Ureter (tissue), 1 donor: ENCODE data around the gene LLGL2. TPM values are rescaled to one million over a fixed set of nuclear protein-coding genes. Genes with fewer than 3 reads are reported as not detected.
A peak's percentile ranks its signal among the peaks of the same experiment; 100 is the strongest.

ENCODE experiments used
- DNase-seq: peaks from one replicate; pipeline ENCODE4 v3.0.0-alpha.2; 2020; ENCODE audit warnings: low spot score
- total RNA-seq: library from RNA; stranded (reverse); gene quantifications from one replicate; pipeline ENCODE4 v1.2.4, GENCODE V29; 2023
- donor health status: DM: yes; HTN: yes; CAD: no.

Gene LLGL2
- total RNA-seq, 1 donor from 2014 or later = 94.0 TPM

- DNase-seq = no peak
These were observed 24.6 kb downstream of the LLGL2 start for GRCh38 chr17:75550139-75550465.

- DNase-seq = no peak
These were observed 25.8 kb downstream of the LLGL2 start for GRCh38 chr17:75551266-75551665.

- DNase-seq = no peak
These were observed 27.2 kb downstream of the LLGL2 start for GRCh38 chr17:75552425-75553294.

GRCh38 chr17:75553295-75554110 lies 28.0 kb downstream of the LLGL2 start:
- DNase-seq = no peak

GRCh38 chr17:75555679-75556153 lies 30.2 kb downstream of the LLGL2 start:
- no peak for DNase-seq

GRCh38 chr17:75557075-75557851 lies 31.8 kb downstream of the LLGL2 start:
- DNase-seq = peak; percentile 68

GRCh38 chr17:75557852-75558665 lies 32.6 kb downstream of the LLGL2 start:
- DNase-seq = no peak

- DNase-seq = no peak
These were observed 33.4 kb downstream of the LLGL2 start for GRCh38 chr17:75558666-75559530.

- no peak for DNase-seq
These were observed 34.5 kb downstream of the LLGL2 start for GRCh38 chr17:75559958-75560533.

GRCh38 chr17:75561927-75562603 lies 36.6 kb downstream of the LLGL2 start:
- no peak for DNase-seq

GRCh38 chr17:75563063-75563758 lies 37.7 kb downstream of the LLGL2 start:
- no peak for DNase-seq

GRCh38 chr17:75564195-75564594 lies 38.7 kb downstream of the LLGL2 start:
- no peak for DNase-seq

- DNase-seq = no peak
These were observed 39.6 kb downstream of the LLGL2 start for GRCh38 chr17:75565066-75565465.

GRCh38 chr17:75565618-75566017 lies 40.1 kb downstream of the LLGL2 start:
- DNase-seq = no peak

- DNase-seq = no peak
These were observed 40.9 kb downstream of the LLGL2 start for GRCh38 chr17:75566416-75566815.

- DNase-seq = no peak
These were observed 41.3 kb downstream of the LLGL2 start for GRCh38 chr17:75566834-75567233.

- no peak for DNase-seq
These were observed 43.1 kb downstream of the LLGL2 start for GRCh38 chr17:75568412-75569255.
